HG03139 (cell line): ENCODE results near the gene PRCC.

Experiments
- ATAC-seq: cut with Tn5 transposase; IDR thresholded peaks from one replicate; pipeline ENCODE4 v1.9.1; 2021; ENCODE audit not compliant: unreplicated experiment

The PRCC gene

GRCh38 chr1:156813750-156814570, 46.6 kb downstream of the PRCC start:
- ATAC-seq, result no peak

- ATAC-seq, result no peak
Observed at GRCh38 chr1:156814571-156815260, 47.4 kb downstream of the PRCC start.

- ATAC-seq, result no peak
Observed at GRCh38 chr1:156815307-156815826, 48.0 kb downstream of the PRCC start.

GRCh38 chr1:156815961-156816422, 48.7 kb downstream of the PRCC start:
- no peak for ATAC-seq

- no peak for ATAC-seq
Observed at GRCh38 chr1:156816561-156817328, 49.4 kb downstream of the PRCC start, which contains the start of gene SH2D2A. Gene SH2D2A, minus strand, starts transcription at chr1:156816848. Its CDS starts 140 bp downstream, at chr1:156816708.

GRCh38 chr1:156821801-156822200, 54.5 kb downstream of the PRCC start:
- ATAC-seq, result no peak

GRCh38 chr1:156822680-156823079, 55.3 kb downstream of the PRCC start:
- no peak for ATAC-seq

GRCh38 chr1:156823210-156823790, 56.0 kb downstream of the PRCC start:
- ATAC-seq, result no peak

- no peak for ATAC-seq
Observed at GRCh38 chr1:156826630-156827029, 59.3 kb downstream of the PRCC start.

- ATAC-seq, result no peak
Observed at GRCh38 chr1:156828400-156829124, 61.2 kb downstream of the PRCC start.

GRCh38 chr1:156832434-156832833, 65.1 kb downstream of the PRCC start:
- no peak for ATAC-seq

GRCh38 chr1:156833603-156834002, 66.3 kb downstream of the PRCC start:
- no peak for ATAC-seq

GRCh38 chr1:156834322-156834721, 67.0 kb downstream of the PRCC start:
- no peak for ATAC-seq

GRCh38 chr1:156836041-156836654, 68.8 kb downstream of the PRCC start:
- no peak for ATAC-seq

- no peak for ATAC-seq
Observed at GRCh38 chr1:156836892-156837291, 69.6 kb downstream of the PRCC start.

- ATAC-seq, result no peak
Observed at GRCh38 chr1:156838972-156839371, 71.6 kb downstream of the PRCC start.

GRCh38 chr1:156839426-156840109, 72.2 kb downstream of the PRCC start:
- ATAC-seq, result no peak

- ATAC-seq, result no peak
Observed at GRCh38 chr1:156840186-156840897, 73.0 kb downstream of the PRCC start.

- ATAC-seq, result no peak
Observed at GRCh38 chr1:156840898-156841279, 73.6 kb downstream of the PRCC start.
